ENCODE measurements around the gene RXFP1.

GRCh38 chr4:158481811-158482210 lies 39.9 kb upstream of the RXFP1 start:
- TF ChIP-seq CTCF (conservative IDR thresholded peaks at IDR 0.05) = no peak
- no peak for TF ChIP-seq ZFX (IDR thresholded peaks at IDR 0.05)

Measured in C4-2B (cell line).